COLO668 (cell line): Measurements from ENCODE around the gene CDH15.
"Not testable (repeated sequence)": the region's sequence is repeated elsewhere in the genome, so short reads cannot be mapped to it uniquely, and the experiment has no call there.

Source experiments
- DNase-seq: peaks from one replicate; lab custom pipeline; 2025; ENCODE audit not compliant: unreplicated experiment; lab: John Stamatoyannopoulos, UW

CDH15 gene

GRCh38 chr16:89185887-89186592 lies 14.5 kb downstream of the CDH15 start:
- not testable (repeated sequence) for DNase-seq

GRCh38 chr16:89186593-89187031 lies 15.1 kb downstream of the CDH15 start:
- DNase-seq, result not testable (repeated sequence)

- no peak for DNase-seq
Measured at GRCh38 chr16:89187032-89187769, 15.7 kb downstream of the CDH15 start.

- DNase-seq, result no peak
Measured at GRCh38 chr16:89187770-89188392, 16.3 kb downstream of the CDH15 start.

- not testable (repeated sequence) for DNase-seq
Measured at GRCh38 chr16:89188471-89189357, 17.2 kb downstream of the CDH15 start.

- no peak for DNase-seq
Measured at GRCh38 chr16:89189358-89190025, 17.9 kb downstream of the CDH15 start.

GRCh38 chr16:89190150-89190958 lies 18.8 kb downstream of the CDH15 start:
- DNase-seq, result no peak

GRCh38 chr16:89191033-89191900 lies 19.7 kb downstream of the CDH15 start:
- DNase-seq, result no peak

GRCh38 chr16:89191901-89192185 lies 20.3 kb downstream of the CDH15 start:
- DNase-seq, result no peak

GRCh38 chr16:89192186-89192955 lies 20.8 kb downstream of the CDH15 start:
- DNase-seq, result peak; percentile 71

GRCh38 chr16:89192956-89193575 lies 21.5 kb downstream of the CDH15 start:
- DNase-seq, result no peak

GRCh38 chr16:89193576-89194293 lies 22.2 kb downstream of the CDH15 start:
- DNase-seq, result no peak

GRCh38 chr16:89194340-89195311 lies 23.1 kb downstream of the CDH15 start:
- DNase-seq, result no peak

- DNase-seq, result no peak
Measured at GRCh38 chr16:89195521-89196171, 24.1 kb downstream of the CDH15 start.

- no peak for DNase-seq
Measured at GRCh38 chr16:89197033-89197632, 25.6 kb downstream of the CDH15 start.
